ENCODE results near the gene RNFT2. TPM values are rescaled to one million over a fixed set of nuclear protein-coding genes. Genes with fewer than 3 reads are reported as not detected.

RNFT2 gene
- total RNA-seq, 3 donors from 2014 or later = under 0.01 to 1.9 (median 1.6) TPM

DNA sequence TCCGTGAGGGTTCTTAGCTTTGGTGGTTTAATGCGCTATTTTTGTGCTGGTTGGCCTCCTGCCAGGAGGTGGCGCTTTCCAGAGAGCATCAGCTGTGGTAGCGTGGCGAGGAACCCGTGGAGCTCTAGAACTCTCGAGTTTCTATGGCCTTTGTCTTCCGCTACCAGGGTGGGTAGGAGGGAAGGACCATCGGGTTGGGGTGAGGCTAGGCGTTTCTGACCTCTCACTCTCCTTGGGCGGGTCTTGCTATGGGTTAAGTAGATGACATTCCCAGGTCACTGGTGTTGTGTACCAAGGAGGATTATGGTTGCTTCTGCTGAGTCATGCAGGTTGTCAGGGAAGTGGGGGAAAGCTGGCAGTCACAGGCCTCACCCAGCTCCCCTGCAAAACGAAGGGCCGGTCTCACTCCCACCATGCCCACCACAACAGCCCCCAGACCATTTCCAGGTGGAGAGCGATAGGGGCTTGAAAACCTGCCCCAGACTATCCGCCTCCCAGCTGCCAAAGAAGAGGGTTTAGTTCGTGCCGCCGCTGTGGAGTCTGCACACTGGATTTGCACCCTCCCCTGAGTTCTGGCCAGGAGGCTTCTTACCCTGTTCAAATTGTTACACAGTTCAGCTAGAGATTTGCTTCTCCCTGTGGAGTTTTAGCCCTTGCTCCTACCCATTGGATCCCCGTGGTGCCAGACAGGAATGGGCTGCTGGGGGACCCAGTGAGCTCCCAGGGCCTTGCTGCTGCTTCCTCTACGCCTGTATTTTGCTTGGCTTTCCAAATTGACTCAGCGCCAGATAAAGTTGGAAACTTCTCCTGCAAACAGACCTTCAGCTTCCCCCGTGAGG is 21.9 kb downstream of the RNFT2 start:
- Histone ChIP-seq H3K9me3 (no peaks in the 10 kb centered on the region), H3K4me3 (no peak overlapping the region), H3K36me3 (no peaks in the 10 kb centered on the region), H3K4me1 (no peaks in the 10 kb centered on the region), H3K27ac (no peak overlapping the region), H3K27me3 (no peaks in the 10 kb centered on the region)
- intact Hi-C loops (cut with DNase I; ENCODE audit: low total_unique reads) = loop anchor here (1.0 kb wide), 1 partner anchor 24 kb away; no protein-coding TSS in a partner anchor
- no peak for DNase-seq (ENCODE audit: low spot score in 2 of 2)
- no peak for TF ChIP-seq POLR2AphosphoS5 (IDR thresholded peaks at IDR 0.05)
- TF ChIP-seq POLR2A (IDR thresholded peaks at IDR 0.05) = no peak
- no peak for TF ChIP-seq CTCF (IDR thresholded peaks at IDR 0.05)

DNA sequence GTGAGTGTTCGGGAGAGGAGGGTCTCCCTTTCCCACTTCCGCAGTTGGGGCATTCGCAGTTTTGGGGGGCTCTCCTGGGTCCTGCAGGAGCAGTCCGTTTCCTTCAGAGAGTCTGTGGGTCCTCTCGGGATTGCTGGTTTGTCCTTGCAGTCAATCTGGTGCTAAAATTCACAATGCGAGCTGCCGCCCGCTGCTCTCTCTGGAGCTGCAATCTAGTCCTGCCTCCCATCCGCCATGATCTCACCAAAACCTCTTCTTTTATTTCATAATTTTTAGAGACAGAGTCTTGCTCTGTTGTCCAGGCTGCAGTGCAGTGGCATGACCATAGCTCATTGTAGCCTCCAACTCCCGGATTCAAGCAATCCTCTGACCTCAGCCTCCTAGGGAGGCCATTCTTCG is 22.5 kb downstream of the RNFT2 start:
- no peak overlapping the region for H3K4me3 ChIP-seq
- H3K27ac ChIP-seq = no peak overlapping the region
- no peak for DNase-seq (ENCODE audit: low spot score in 2 of 2)
- no peaks in the 10 kb centered on the region for H3K36me3 ChIP-seq
- intact Hi-C loops (cut with DNase I; ENCODE audit: low total_unique reads) = loop anchor here (1.0 kb wide), 1 partner anchor 24 kb away; no protein-coding TSS in a partner anchor
- H3K4me1 ChIP-seq = no peaks in the 10 kb centered on the region
- TF ChIP-seq POLR2A (IDR thresholded peaks at IDR 0.05) (no peak), POLR2AphosphoS5 (IDR thresholded peaks at IDR 0.05) (no peak), CTCF (IDR thresholded peaks at IDR 0.05) (no peak)
- no peaks in the 10 kb centered on the region for H3K9me3 ChIP-seq
- H3K27me3 ChIP-seq = no peaks in the 10 kb centered on the region

GRCh38 chr12:116761499-116761898 is 23.4 kb downstream of the RNFT2 start:
- intact Hi-C loops (cut with DNase I; ENCODE audit: low total_unique reads) = no loop called here
- no peaks in the 10 kb centered on the region for H3K27me3 ChIP-seq
- H3K36me3 ChIP-seq = no peaks in the 10 kb centered on the region
- H3K4me3 ChIP-seq = no peak overlapping the region
- no peak overlapping the region for H3K27ac ChIP-seq
- TF ChIP-seq POLR2A (IDR thresholded peaks at IDR 0.05) (no peak), CTCF (IDR thresholded peaks at IDR 0.05) (no peak), POLR2AphosphoS5 (IDR thresholded peaks at IDR 0.05) (no peak)
- H3K9me3 ChIP-seq = no peaks in the 10 kb centered on the region
- no peaks in the 10 kb centered on the region for H3K4me1 ChIP-seq
- no peak for DNase-seq (ENCODE audit: low spot score in 2 of 2)

DNA sequence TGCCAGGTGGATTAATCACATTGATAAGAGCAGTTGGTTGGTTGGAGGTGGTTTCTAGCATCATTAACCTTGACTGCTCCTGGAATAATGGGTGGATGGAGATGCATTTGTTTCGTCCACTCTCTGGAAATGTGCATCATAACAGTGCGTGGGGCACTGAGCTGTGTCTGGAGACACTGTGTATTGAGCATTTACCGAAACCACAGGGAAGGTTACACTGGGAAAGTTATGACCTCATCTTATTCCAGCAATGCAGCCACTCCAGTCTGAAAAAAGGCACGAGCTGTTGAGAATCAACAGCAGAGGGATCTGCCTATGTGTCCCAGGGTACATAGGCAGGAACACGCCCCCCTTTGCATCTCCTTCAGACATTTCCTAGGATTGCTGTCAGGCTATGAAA is 27.2 kb downstream of the RNFT2 start:
- no peaks in the 10 kb centered on the region for H3K36me3 ChIP-seq
- H3K4me3 ChIP-seq = no peak overlapping the region
- no peaks in the 10 kb centered on the region for H3K27me3 ChIP-seq
- intact Hi-C loops (cut with DNase I; ENCODE audit: low total_unique reads) = no loop called here
- DNase-seq (ENCODE audit: low spot score in 2 of 2) = no peak
- TF ChIP-seq CTCF (IDR thresholded peaks at IDR 0.05) (no peak), POLR2AphosphoS5 (IDR thresholded peaks at IDR 0.05) (no peak), POLR2A (IDR thresholded peaks at IDR 0.05) (no peak)
- H3K4me1 ChIP-seq = no peaks in the 10 kb centered on the region
- H3K27ac ChIP-seq = no peak overlapping the region
- no peaks in the 10 kb centered on the region for H3K9me3 ChIP-seq

DNA sequence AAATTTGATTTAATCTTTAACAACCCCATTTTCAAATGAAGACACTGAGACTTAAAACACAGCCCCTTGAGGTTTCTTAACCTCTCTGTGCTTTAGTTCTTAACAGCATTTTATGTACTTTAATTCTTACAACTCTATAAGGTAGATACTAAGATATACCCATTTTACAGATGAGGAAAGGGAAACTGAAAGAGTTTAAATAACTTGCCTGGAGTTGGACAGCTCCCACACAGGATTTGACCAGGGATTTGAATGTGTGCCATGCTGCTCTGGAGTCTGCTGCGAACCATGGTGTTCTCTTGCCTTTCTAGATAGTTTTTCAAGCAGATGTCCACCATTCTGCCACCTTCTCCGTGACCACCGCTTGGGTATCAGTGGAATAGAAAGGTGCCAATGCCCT is 28.2 kb downstream of the RNFT2 start:
- TF ChIP-seq CTCF (IDR thresholded peaks at IDR 0.05) (no peak), POLR2A (IDR thresholded peaks at IDR 0.05) (no peak), POLR2AphosphoS5 (IDR thresholded peaks at IDR 0.05) (no peak)
- DNase-seq (ENCODE audit: low spot score in 2 of 2) = no peak
- no peaks in the 10 kb centered on the region for H3K9me3 ChIP-seq
- no peaks in the 10 kb centered on the region for H3K4me1 ChIP-seq
- H3K27me3 ChIP-seq = no peaks in the 10 kb centered on the region
- no peak overlapping the region for H3K4me3 ChIP-seq
- H3K27ac ChIP-seq = no peak overlapping the region
- no peaks in the 10 kb centered on the region for H3K36me3 ChIP-seq
- intact Hi-C loops (cut with DNase I; ENCODE audit: low total_unique reads) = no loop called here

Data from breast epithelium (tissue), 4 donors.